ENCODE data around the gene ARHGAP18.
A peak's percentile ranks its signal among the peaks of the same experiment; 100 is the strongest.
"Not testable (repeated sequence)": the region's sequence is repeated elsewhere in the genome, so short reads cannot be mapped to it uniquely, and the experiment has no call there.

Gene ARHGAP18

GRCh38 chr6:129586815-129587214 lies 123.2 kb downstream of the ARHGAP18 start:
- DNase-seq (ENCODE audit: low read depth, low spot score), result no peak

- DNase-seq (ENCODE audit: low read depth, low spot score), result no peak
Observed at GRCh38 chr6:129583866-129584265, 126.1 kb downstream of the ARHGAP18 start.

DNA sequence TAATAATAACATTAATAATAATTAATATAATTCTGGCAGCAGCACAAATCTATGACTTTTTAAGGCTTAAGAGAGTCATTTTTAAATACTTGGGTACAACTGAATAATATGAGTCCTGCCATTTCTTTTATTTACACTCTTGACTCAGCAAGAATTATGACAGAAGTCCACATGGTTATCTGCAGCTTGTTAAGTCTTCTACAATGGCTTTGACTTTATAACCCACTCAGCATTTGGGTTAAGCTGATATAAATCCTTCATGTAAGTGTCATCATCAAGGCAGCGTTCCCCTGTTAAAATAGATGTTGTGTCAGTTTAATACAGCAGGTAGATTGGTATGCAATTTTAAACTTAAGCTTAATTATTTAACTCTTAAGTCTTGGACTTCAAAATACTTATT lies 131.7 kb downstream of the ARHGAP18 start:
- DNase-seq (ENCODE audit: low read depth, low spot score), result no peak

DNA sequence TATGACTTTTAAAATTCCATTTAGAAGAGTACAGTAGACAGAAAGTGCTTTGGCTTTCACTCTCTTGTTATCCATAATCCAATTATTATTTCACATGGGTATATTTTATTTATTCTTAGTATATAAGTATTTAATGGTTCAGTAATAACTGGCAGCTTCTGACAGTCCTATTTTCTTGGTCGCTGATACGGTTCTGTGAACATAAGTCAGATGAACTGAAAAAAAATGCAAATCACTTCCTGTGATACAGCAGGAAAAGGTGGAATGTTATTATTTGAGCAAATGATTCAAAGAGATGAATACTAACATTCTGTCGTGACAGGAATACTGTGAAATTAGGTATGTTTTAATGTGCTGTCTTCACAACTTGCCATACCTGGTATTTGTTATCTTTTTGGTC lies 132.3 kb downstream of the ARHGAP18 start:
- DNase-seq (ENCODE audit: low read depth, low spot score), result no peak

DNA sequence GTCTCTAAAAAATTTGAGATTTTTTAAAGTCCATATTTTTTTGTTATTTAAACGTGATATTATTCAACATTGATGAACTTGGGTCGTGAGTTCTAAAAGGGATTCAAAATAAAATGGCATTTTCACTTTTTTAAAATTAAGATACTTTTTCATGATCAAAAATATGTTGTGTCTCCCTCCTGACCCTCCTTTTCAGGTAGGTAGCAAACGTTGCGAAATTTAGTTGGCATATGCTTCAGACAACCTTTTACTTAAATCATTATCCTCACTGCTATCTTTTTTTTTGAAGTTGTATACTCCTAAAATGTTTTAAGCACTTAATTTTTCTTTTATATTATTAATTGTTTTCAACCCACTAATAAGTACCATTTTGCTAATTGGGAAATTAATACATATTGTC lies 133.5 kb downstream of the ARHGAP18 start:
- no peak for DNase-seq (ENCODE audit: low read depth, low spot score)

GRCh38 chr6:129575378-129576118 lies 134.4 kb downstream of the ARHGAP18 start:
- peak; percentile 20 for DNase-seq (ENCODE audit: low read depth, low spot score)

DNA sequence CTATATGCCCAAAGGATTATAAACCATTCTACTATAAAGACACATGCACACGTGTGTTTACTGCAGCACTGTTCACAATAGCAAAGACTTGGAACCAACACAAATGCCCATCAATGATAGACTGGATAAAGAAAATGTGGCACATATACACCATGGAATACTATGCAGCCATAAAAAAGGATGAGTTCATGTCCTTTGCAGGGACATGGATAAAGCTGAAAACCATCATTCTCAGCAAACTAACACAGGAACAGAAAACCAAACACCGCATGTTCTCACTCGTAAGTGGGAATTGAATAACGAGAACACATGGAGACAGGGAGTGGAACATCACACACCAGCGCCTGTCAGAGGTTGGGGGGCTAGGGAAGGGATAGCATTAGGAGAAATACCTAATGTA lies 135.4 kb downstream of the ARHGAP18 start:
- DNase-seq (ENCODE audit: low read depth, low spot score), result not testable (repeated sequence)

- DNase-seq (ENCODE audit: low read depth, low spot score), result not testable (repeated sequence)
Observed at GRCh38 chr6:129570929-129571328, 139.0 kb downstream of the ARHGAP18 start.

GRCh38 chr6:129568015-129568414 lies 142.0 kb downstream of the ARHGAP18 start:
- no peak for DNase-seq (ENCODE audit: low read depth, low spot score)

GRCh38 chr6:129567374-129567773 lies 142.6 kb downstream of the ARHGAP18 start:
- DNase-seq (ENCODE audit: low read depth, low spot score), result no peak

DNA sequence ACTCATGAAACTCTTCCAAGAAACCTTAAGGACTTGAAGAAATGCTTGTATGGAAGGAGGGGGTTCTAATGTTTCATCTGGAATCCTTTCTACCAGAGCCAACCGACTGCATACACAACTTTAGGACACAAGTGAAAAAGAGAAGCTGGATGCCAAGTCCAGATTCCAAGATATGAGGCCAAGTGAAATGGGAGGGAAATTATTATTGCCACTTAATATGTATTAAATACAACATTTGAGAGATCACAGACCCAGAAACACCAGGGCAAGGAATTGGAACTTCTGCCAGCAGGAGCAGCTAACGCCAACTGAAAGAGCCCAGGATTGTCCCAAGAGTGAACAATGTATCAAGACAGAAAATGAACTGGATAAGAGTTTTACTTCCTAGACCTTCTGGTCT lies 144.2 kb downstream of the ARHGAP18 start:
- no peak for DNase-seq (ENCODE audit: low read depth, low spot score)

DNA sequence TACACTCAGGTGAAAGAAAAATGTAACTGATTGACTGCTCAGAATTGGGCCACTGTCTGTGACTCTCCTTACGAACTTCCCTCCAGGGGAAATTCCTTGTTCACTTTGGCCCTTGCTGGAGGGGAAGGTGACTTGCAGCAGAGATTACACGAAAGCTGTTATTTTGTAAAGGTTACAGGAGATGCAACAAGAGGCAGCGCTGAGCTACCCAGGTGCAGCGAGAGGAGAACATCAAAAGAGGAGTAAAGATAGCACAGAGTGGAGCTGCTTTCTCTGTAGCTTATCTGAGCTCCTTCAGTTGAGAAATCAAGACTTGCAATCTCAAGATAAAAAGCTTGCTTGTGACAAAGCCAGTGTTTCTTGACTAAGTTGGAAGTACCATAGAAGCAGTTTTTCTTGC lies 144.6 kb downstream of the ARHGAP18 start:
- DNase-seq (ENCODE audit: low read depth, low spot score), result no peak

- DNase-seq (ENCODE audit: low read depth, low spot score), result no peak
Observed at GRCh38 chr6:129558248-129558647, 151.7 kb downstream of the ARHGAP18 start.

GRCh38 chr6:129555206-129555832 lies 154.7 kb downstream of the ARHGAP18 start:
- peak; percentile 29 for DNase-seq (ENCODE audit: low read depth, low spot score)

- DNase-seq (ENCODE audit: low read depth, low spot score), result no peak
Observed at GRCh38 chr6:129552413-129552812, 157.6 kb downstream of the ARHGAP18 start.

- no peak for DNase-seq (ENCODE audit: low read depth, low spot score)
Observed at GRCh38 chr6:129551486-129551885, 158.5 kb downstream of the ARHGAP18 start.

GRCh38 chr6:129546702-129547101 lies 163.3 kb downstream of the ARHGAP18 start:
- DNase-seq (ENCODE audit: low read depth, low spot score), result no peak

DNA sequence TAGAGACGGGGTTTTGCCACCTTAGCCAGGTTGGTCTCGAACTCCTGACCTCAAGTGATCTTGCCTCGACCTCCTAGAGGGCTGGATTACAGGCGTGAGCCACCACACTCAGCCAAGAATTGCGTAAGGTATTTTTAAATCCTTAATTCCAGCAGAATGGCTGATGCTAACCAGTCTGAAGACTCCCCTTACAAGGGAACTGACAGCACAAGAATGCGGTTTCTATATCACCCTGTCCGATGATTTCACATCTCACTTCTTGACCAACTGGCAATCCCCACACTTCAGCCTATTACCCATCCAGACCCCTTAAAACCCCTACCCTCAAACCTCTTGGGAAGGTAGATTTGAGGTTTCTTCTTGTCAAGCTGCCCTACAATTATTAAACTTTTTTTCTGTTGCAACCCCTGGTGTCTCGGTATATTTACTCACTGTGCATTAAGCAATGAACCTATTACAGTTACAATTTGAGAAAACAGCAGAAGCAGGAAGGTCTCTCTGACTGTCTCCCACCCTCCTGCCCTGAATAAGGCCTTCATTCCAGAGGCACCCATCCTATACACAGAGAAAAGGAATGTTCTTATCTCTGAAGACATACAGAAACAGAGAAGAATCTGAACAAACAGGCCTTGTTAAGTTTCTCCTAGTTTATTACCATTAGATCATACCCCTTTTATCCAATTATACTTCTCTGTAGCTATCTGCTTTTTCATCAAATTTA lies 164.9 kb downstream of the ARHGAP18 start:
- DNase-seq (ENCODE audit: low read depth, low spot score), result no peak

GRCh38 chr6:129543981-129544380 lies 166.0 kb downstream of the ARHGAP18 start:
- DNase-seq (ENCODE audit: low read depth, low spot score), result no peak

DNA sequence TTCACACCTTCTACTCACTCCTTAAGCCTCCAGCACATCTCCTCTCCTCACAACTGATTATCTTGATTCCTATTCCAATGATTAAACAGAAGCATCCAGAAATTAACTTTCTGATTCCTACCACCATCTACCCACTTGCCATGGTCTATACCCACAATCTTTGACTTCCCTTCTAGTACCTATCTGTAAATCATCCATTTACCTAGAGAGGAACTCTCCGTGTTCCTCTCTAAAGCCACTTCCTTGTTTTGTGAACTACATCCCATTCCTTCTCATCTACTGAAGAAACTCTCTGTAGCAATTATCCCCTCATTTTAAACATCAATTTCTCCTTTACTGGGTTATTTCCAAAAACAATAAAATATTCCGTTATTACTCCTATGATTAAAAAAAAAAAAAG lies 167.3 kb downstream of the ARHGAP18 start:
- DNase-seq (ENCODE audit: low read depth, low spot score), result no peak

GRCh38 chr6:129539032-129539431 lies 170.9 kb downstream of the ARHGAP18 start:
- DNase-seq (ENCODE audit: low read depth, low spot score), result no peak

GRCh38 chr6:129536271-129536670 lies 173.7 kb downstream of the ARHGAP18 start:
- no peak for DNase-seq (ENCODE audit: low read depth, low spot score)

GRCh38 chr6:129534926-129535325 lies 175.1 kb downstream of the ARHGAP18 start:
- DNase-seq (ENCODE audit: low read depth, low spot score), result no peak
